Uterus (tissue), 4 donors: ENCODE data around the gene C16orf74. TPM values are rescaled to one million over a fixed set of nuclear protein-coding genes. Genes with fewer than 3 reads are reported as not detected.
A peak's percentile ranks its signal among the peaks of the same experiment; 100 is the strongest.

Source experiments
- DNase-seq, 2 donors: peaks; one replicate each; pipeline ENCODE4 v3.0.0-alpha.2; 2019 to 2020
- H3K27ac ChIP-seq, 2 donors: fragments of 200-600 bp; sonication (generic); 1 replicate in 1 of 2; 2 replicates in 1 of 2; pipeline ENCODE4 v1.5.1; 2016 to 2018
- H3K27me3 ChIP-seq, 2 donors: fragments of 200-600 bp; sonication (generic); one replicate each; pipeline ENCODE4 v1.5.1; 2018 to 2019; ENCODE audit warnings: control low read depth in 1 of 2
- H3K36me3 ChIP-seq, 2 donors: fragments of 200-600 bp; sonication (generic); one replicate each; pipeline ENCODE4 v1.5.1; 2019; ENCODE audit warnings: control low read depth in 1 of 2
- H3K4me1 ChIP-seq, 2 donors: fragments of 200-600 bp; sonication (generic); one replicate each; pipeline ENCODE4 v1.5.1; 2018 to 2019; ENCODE audit warnings: control low read depth in 1 of 2
- H3K4me3 ChIP-seq, 2 donors: fragments of 200-600 bp; sonication (generic); 1 replicate in 1 of 2; 2 replicates in 1 of 2; pipeline ENCODE4 v1.5.1; 2018 to 2019; ENCODE audit warnings: mild to moderate bottlenecking in 1 of 2
- H3K9me3 ChIP-seq, 2 donors: fragments of 200-600 bp; sonication (generic); one replicate each; pipeline ENCODE4 v1.5.1; 2019; ENCODE audit warnings: control low read depth in 1 of 2
- CTCF ChIP-seq, 4 experiments: fragments of 200-600 bp in 2 of 4; fragments of 450-650 bp in 2 of 4; sonication (generic) in 2 of 4; IDR thresholded peaks; one replicate each; pipeline ENCODE4 v1.5.1; 2016 to 2019; ENCODE audit warnings: antibody characterized with exemption in 4 of 4, mild to moderate bottlenecking in 2 of 4, moderate library complexity in 1 of 4
- POLR2A ChIP-seq, 2 donors: fragments of 450-650 bp; IDR thresholded peaks; one replicate each; pipeline ENCODE4 v1.6.1; 2016; ENCODE audit warnings: antibody characterized with exemption in 2 of 2, mild to moderate bottlenecking in 1 of 2, moderate library complexity in 1 of 2
- intact Hi-C: fragments of 100-400 bp; cut with DNase I; formaldehyde crosslinking; loops from one replicate; pipeline ENCODE4 v1.15.1; 2023; ENCODE audit warnings: low total_unique reads
- total RNA-seq, 4 donors: library from RNA; depleted of rRNA in 3 of 4; stranded (reverse); fragments of >200 nt in 3 of 4; gene quantifications; one replicate each; pipeline versions ENCODE4 v1.1.0 to v1.2.4, GENCODE V29; 2014 to 2023
- donor health status: DM: yes; HTN: yes; CAD: no.

The C16orf74 gene
- total RNA-seq, 4 donors from 2014 or later: 2.5 to 6.4 TPM; not detected in 2

- no peaks in the 10 kb centered on the region for H3K27me3 ChIP-seq
- no peak overlapping the region for H3K27ac ChIP-seq
- H3K36me3 ChIP-seq: no peaks in the 10 kb centered on the region
- intact Hi-C loops: no loop called here
- no peak overlapping the region for H3K4me3 ChIP-seq
- H3K9me3 ChIP-seq: no peaks in the 10 kb centered on the region
- DNase-seq: no peak
- TF ChIP-seq CTCF (IDR thresholded peaks at IDR 0.05): no peak
- TF ChIP-seq POLR2A (IDR thresholded peaks at IDR 0.05): no peak
- H3K4me1 ChIP-seq: no peaks in the 10 kb centered on the region
Measured at GRCh38 chr16:85782451-85782850, 31.6 kb upstream of the C16orf74 start.

- TF ChIP-seq POLR2A (IDR thresholded peaks at IDR 0.05) (no peak), CTCF (IDR thresholded peaks at IDR 0.05) (no peak)
- Histone ChIP-seq H3K4me3 (no peak overlapping the region), H3K4me1 (no peaks in the 10 kb centered on the region), H3K36me3 (no peaks in the 10 kb centered on the region), H3K9me3 (no peaks in the 10 kb centered on the region), H3K27me3 (no peaks in the 10 kb centered on the region), H3K27ac (no peak overlapping the region)
- intact Hi-C loops: no loop called here
- DNase-seq: peak in 1 of 2 donors; percentile 27
Measured at GRCh38 chr16:85781695-85782370, 30.9 kb upstream of the C16orf74 start.

- H3K9me3 ChIP-seq: no peaks in the 10 kb centered on the region
- H3K27me3 ChIP-seq: no peaks in the 10 kb centered on the region
- no peak overlapping the region for H3K27ac ChIP-seq
- TF ChIP-seq POLR2A (IDR thresholded peaks at IDR 0.05): no peak
- H3K4me1 ChIP-seq: no peaks in the 10 kb centered on the region
- no peak overlapping the region for H3K4me3 ChIP-seq
- no peaks in the 10 kb centered on the region for H3K36me3 ChIP-seq
- no peak for DNase-seq
- intact Hi-C loops: no loop called here
Measured at GRCh38 chr16:85781156-85781555, 30.3 kb upstream of the C16orf74 start.

- TF ChIP-seq CTCF (IDR thresholded peaks at IDR 0.05) (no peak), POLR2A (IDR thresholded peaks at IDR 0.05) (no peak)
- intact Hi-C loops: no loop called here
- Histone ChIP-seq H3K27me3 (no peaks in the 10 kb centered on the region), H3K4me3 (no peak overlapping the region), H3K36me3 (no peaks in the 10 kb centered on the region), H3K4me1 (no peaks in the 10 kb centered on the region), H3K27ac (no peak overlapping the region), H3K9me3 (no peaks in the 10 kb centered on the region)
- no peak for DNase-seq
Measured at GRCh38 chr16:85780281-85780680, 29.4 kb upstream of the C16orf74 start.

GRCh38 chr16:85778873-85779272 lies 28.0 kb upstream of the C16orf74 start:
- intact Hi-C loops: no loop called here
- TF ChIP-seq POLR2A (IDR thresholded peaks at IDR 0.05) (no peak), CTCF (IDR thresholded peaks at IDR 0.05) (no peak)
- no peaks in the 10 kb centered on the region for H3K9me3 ChIP-seq
- no peaks in the 10 kb centered on the region for H3K27me3 ChIP-seq
- no peaks in the 10 kb centered on the region for H3K4me1 ChIP-seq
- DNase-seq: no peak
- no peaks in the 10 kb centered on the region for H3K36me3 ChIP-seq
- no peak overlapping the region for H3K4me3 ChIP-seq
- H3K27ac ChIP-seq: no peak overlapping the region
